ENCODE results near the gene ATAD3A.

The ATAD3A gene

GRCh38 chr1:1583347-1584010 lies 71.5 kb downstream of the ATAD3A start:
- H3K36me3 Mint-ChIP-seq (ENCODE audit: low read depth), result no peaks in the 10 kb centered on the region
- no peaks in the 10 kb centered on the region for H3K9me3 Mint-ChIP-seq
- no peak overlapping the region for H3K4me3 Mint-ChIP-seq
- no peak overlapping the region for H3K27ac Mint-ChIP-seq
- TF ChIP-seq CTCF (IDR thresholded peaks at IDR 0.05; ENCODE audit: unreplicated experiment in 3 of 3), result no peak
- no peaks in the 10 kb centered on the region for H3K4me1 Mint-ChIP-seq
- H3K27me3 Mint-ChIP-seq (ENCODE audit: low read depth), result peaks cover 59% of the 10 kb centered on the region
